GM20000 (cell line): ENCODE results near the gene NCAPD3.

Experiments
- DNase-seq: peaks from one replicate; pipeline ENCODE4 v3.0.0; 2012; ENCODE audit warnings: low spot score
- TF ChIP-seq, protein P1 (sequence below): IDR thresholded peaks from 2 replicates; pipeline ENCODE4 v1.5.1; 2012; ENCODE audit warnings: mild to moderate bottlenecking, control low read depth; ENCODE audit errors: extremely low read depth, missing control alignments

NCAPD3 gene

DNA sequence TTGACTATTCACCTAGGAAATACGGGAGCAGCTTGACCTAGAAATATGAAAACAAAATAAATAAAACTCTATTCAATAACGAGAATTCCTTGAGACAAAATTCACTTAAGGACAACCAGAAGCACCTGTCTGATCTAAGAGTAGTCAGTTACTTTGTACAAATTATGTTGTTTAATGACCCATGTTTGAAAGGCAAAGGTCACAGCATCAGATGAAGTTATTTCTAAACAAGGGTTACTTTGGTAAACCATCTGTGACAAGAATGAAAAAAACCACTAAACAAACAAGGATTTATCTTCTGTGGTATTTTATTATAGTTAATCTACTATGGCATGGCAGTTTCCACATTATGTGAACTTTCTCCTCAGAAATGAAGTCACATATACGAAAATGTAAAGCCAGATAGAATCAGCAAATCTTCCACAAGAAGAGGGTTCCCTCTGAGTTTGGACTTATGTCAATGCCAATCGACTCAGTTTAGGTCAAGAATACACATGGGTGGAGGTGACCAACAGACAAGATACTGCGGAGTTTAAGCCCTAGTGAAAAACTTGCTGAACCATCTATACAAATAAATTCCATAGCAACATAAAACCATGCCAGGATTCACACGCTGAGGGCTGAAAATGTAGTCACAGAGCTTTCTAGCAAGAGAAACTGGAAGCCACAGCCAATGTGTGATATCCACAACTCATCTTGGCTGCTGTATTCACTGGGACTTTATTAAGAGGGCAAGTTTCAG lies 53.4 kb downstream of the NCAPD3 start:
- TF ChIP-seq, protein P1, sequence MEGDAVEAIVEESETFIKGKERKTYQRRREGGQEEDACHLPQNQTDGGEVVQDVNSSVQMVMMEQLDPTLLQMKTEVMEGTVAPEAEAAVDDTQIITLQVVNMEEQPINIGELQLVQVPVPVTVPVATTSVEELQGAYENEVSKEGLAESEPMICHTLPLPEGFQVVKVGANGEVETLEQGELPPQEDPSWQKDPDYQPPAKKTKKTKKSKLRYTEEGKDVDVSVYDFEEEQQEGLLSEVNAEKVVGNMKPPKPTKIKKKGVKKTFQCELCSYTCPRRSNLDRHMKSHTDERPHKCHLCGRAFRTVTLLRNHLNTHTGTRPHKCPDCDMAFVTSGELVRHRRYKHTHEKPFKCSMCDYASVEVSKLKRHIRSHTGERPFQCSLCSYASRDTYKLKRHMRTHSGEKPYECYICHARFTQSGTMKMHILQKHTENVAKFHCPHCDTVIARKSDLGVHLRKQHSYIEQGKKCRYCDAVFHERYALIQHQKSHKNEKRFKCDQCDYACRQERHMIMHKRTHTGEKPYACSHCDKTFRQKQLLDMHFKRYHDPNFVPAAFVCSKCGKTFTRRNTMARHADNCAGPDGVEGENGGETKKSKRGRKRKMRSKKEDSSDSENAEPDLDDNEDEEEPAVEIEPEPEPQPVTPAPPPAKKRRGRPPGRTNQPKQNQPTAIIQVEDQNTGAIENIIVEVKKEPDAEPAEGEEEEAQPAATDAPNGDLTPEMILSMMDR: no peak

DNA sequence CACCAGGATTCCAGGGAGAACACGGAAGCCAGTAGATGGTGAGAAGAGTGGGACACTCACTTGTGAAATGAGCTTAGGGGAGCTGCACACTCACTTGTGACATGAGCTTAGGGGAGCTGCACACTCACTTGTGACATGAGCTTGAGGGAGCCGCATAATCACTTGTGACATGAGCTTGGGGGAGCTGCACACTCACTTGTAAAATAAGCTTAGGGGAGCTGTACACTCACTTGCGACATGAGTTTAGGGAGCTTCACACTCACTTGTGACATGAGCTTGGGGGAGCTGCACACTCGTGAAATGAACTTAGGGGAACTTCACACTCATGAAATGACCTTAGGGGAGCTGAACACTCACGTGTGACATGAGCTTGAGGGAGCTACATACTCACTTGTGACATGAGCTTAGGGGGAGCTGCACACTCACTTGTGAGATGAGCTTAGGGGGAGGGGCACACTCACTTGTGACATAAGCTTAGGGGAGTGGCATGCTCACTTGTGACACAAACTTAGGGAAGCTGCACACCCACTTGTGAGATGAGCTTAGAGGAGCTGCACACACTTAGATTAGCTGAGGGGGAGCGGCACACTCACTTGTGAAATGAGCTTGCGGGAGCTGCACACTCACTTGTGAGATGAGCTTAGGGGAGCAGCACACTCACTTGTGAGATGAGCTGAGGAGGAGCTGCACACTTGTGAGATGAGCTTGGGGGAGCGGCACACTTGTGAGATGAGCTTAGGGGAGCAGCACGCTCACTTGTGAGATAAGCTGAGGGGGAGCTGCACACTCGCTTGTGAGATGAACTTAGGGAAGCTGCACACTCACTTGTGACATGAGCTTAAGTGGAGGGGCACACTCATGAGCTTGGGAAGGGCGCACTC lies 59.0 kb downstream of the NCAPD3 start:
- DNase-seq: no peak
- TF ChIP-seq, protein P1: no peak

More for the DNA sequence above, 53.4 kb downstream of the NCAPD3 start:
- DNase-seq: no peak

DNA sequence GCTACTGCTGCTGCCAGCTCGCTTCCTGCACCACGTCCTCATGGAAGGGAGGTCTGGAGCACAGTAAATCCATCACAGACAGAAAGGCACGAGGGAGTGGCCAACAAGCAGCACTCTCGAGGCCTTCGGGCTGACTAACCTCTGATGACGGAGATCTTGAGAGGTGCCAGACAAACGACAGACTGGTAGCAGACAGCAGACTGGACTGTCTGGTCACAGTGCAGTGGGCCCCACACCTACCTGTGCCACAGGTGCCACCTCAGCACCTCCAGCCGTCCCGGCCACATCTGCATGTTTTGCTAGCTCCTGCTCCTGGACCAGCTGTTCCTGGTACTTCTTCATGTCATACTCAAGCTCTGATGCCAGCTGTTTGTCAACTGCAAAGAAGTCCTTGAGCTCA lies 64.1 kb downstream of the NCAPD3 start:
- TF ChIP-seq, protein P1: no peak
- DNase-seq: no peak

DNA sequence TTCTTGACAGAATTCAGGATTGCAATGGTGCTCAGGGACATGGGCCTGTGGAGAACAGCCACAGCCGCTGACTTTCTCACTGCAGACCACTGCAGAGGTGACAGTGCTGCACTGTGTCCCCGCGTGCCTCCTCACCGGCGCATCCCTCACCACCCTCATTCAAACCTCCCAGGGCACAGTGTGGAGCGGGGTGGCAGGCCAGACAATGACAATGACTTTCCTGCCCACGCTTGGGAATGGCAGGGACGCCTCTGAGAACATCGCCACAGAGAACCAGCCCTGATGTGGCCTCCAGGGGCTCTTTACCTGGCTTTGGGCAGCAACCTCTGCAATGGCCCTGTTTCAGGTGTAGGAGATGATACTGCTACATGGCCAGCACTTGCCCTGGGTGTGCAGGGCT lies 65.7 kb downstream of the NCAPD3 start:
- DNase-seq: no peak
- TF ChIP-seq, protein P1: no peak

DNA sequence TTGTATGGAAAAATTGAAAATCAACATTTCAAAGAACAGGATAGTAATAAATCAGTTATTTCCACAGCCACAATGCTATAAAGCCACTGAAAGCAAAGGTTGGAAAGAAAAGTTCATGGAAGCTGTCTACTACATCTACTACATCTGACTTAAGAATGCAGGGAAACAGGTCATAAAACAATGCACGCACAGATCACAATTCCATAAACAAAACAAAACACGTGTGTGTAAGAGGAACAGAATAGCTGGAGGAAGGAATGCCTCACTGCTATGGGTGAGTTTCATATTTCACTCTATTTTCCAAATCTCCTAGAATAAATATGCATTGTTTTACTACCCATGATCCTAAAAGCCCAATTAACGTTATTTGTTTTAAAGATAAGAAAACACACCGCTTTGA lies 66.3 kb downstream of the NCAPD3 start:
- TF ChIP-seq, protein P1: no peak
- no peak for DNase-seq

DNA sequence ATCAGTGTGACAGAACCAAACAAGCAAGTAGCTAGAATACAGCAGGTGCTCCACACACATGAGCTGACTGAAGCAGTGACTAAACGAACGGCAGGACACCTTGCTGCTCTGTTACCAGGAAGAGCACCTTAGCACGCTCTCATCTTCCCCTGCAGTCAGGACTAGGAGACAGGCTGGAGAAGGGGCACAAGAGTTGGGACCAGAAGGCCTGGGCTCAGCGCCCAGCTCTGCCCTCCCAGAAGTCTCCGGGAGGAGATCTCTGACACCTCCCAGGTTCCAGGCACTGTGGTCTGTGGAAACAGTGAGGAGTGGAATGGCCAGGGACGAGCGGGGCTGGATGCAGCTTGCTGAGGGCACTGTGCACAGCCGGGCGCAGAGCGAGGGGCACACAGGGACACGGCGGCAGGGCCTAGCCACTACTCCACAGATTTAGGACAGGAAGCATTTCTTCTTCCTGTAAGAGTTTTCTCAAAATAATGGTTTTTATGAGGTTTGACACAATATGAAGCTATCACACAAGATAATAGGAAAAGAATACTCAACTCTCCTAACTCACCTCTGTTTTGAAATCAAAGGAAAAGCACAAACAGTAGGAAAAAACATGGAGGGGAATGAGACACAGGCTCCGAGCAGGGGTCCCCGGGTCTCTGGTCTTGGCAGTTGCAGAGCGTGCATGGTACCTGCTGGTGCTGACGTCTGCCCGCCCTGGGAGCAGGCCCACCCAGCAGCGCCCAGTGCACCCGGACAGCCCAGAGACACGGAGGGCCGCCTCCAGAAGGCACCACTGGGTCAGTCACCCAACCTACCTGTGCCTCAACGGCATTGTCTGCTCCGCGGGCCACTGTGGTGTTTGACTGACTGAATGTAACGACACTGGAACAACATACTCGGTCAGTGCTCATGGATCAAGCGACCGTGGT lies 67.6 kb downstream of the NCAPD3 start:
- TF ChIP-seq, protein P1: no peak
- no peak for DNase-seq
